ENCODE results near the gene SPDYE16. TPM values are rescaled to one million over a fixed set of nuclear protein-coding genes. Genes with fewer than 3 reads are reported as not detected.
A peak's percentile ranks its signal among the peaks of the same experiment; 100 is the strongest.
"Not testable (repeated sequence)": the region's sequence is repeated elsewhere in the genome, so short reads cannot be mapped to it uniquely, and the experiment has no call there.

Gene SPDYE16
- total and polyA plus RNA-seq, 8 donors, result 0.09 to 0.67 (median 0.37) TPM; not detected in 1

GRCh38 chr7:76572296-76572695 lies 29.2 kb upstream of the SPDYE16 start:
- intact Hi-C loops (cut with DNase I); FAIRE-seq; H3K4me3 ChIP-seq; DNase-seq; ATAC-seq; H3K27me3 ChIP-seq; H3K9me3 ChIP-seq; H3K36me3 ChIP-seq; H3K27ac ChIP-seq: not testable (repeated sequence)
- WGBS, 2 donors, result 72 to 81% methylated on average over 3 of the region's 3 CpGs
- peaks cover 0 to 17% (median 8%) of the 10 kb centered on the region in 3 donors for H3K4me1 ChIP-seq

- 64% methylated on average over 4 of the region's 4 CpGs for WGBS, 2 donors
- H3K9me3 ChIP-seq; H3K27ac ChIP-seq; H3K27me3 ChIP-seq; H3K4me3 ChIP-seq; intact Hi-C loops (cut with DNase I); H3K36me3 ChIP-seq; DNase-seq: not testable (repeated sequence)
- FAIRE-seq, result peak; percentile 29
- peaks cover 0 to 12% (median 5%) of the 10 kb centered on the region in 3 donors for H3K4me1 ChIP-seq
- ATAC-seq, result peak in 3 of 4 donors; percentile 62 to 73 (median 67)
These were observed 27.3 kb upstream of the SPDYE16 start for GRCh38 chr7:76570324-76570775.

GRCh38 chr7:76568742-76569141 lies 25.6 kb upstream of the SPDYE16 start:
- intact Hi-C loops (cut with DNase I); H3K4me3 ChIP-seq; H3K27ac ChIP-seq; H3K27me3 ChIP-seq; H3K9me3 ChIP-seq; H3K36me3 ChIP-seq; DNase-seq: not testable (repeated sequence)
- peaks cover 0 to 12% (median 5%) of the 10 kb centered on the region in 3 donors for H3K4me1 ChIP-seq
- peak; percentile 96 for FAIRE-seq
- ATAC-seq, result peak; percentile 40 to 80 (median 80)

GRCh38 chr7:76567753-76568152 lies 24.7 kb upstream of the SPDYE16 start:
- DNase-seq; H3K4me3 ChIP-seq; H3K27me3 ChIP-seq; intact Hi-C loops (cut with DNase I); ATAC-seq; H3K36me3 ChIP-seq; H3K27ac ChIP-seq; H3K9me3 ChIP-seq: not testable (repeated sequence)
- FAIRE-seq, result peak; percentile 5
- peaks cover 0 to 12% (median 5%) of the 10 kb centered on the region in 3 donors for H3K4me1 ChIP-seq

GRCh38 chr7:76567311-76567710 lies 24.2 kb upstream of the SPDYE16 start:
- not testable (repeated sequence) for ATAC-seq
- WGBS, 2 donors, result 96 to 99% methylated on average over 1 to 2 of the region's 4 CpGs

GRCh38 chr7:76565001-76565400 lies 21.9 kb upstream of the SPDYE16 start:
- WGBS, 2 donors, result 95 to 100% methylated on average over 2 of the region's 3 CpGs
- not testable (repeated sequence) for ATAC-seq

More at GRCh38 chr7:76567311-76567710, 24.2 kb upstream of the SPDYE16 start:
- DNase-seq; H3K27me3 ChIP-seq; H3K9me3 ChIP-seq; intact Hi-C loops (cut with DNase I); H3K4me3 ChIP-seq; H3K36me3 ChIP-seq; FAIRE-seq; H3K27ac ChIP-seq: not testable (repeated sequence)
- H3K4me1 ChIP-seq, result peaks cover 0 to 12% (median 5%) of the 10 kb centered on the region in 3 donors

GRCh38 chr7:76561342-76561741 lies 18.2 kb upstream of the SPDYE16 start:
- FAIRE-seq; DNase-seq; ATAC-seq; H3K4me1 ChIP-seq; intact Hi-C loops (cut with DNase I); H3K36me3 ChIP-seq; H3K4me3 ChIP-seq; H3K9me3 ChIP-seq; H3K27me3 ChIP-seq; H3K27ac ChIP-seq: not testable (repeated sequence)
- 95 to 98% methylated on average over 3 of the region's 3 CpGs for WGBS, 2 donors

More at GRCh38 chr7:76565001-76565400, 21.9 kb upstream of the SPDYE16 start:
- DNase-seq; H3K36me3 ChIP-seq; intact Hi-C loops (cut with DNase I); H3K9me3 ChIP-seq; H3K27ac ChIP-seq; H3K27me3 ChIP-seq; FAIRE-seq; H3K4me3 ChIP-seq; H3K4me1 ChIP-seq: not testable (repeated sequence)

- H3K4me1 ChIP-seq; H3K4me3 ChIP-seq; DNase-seq; H3K9me3 ChIP-seq; H3K27ac ChIP-seq; FAIRE-seq; H3K27me3 ChIP-seq; intact Hi-C loops (cut with DNase I); H3K36me3 ChIP-seq; ATAC-seq: not testable (repeated sequence)
- WGBS, 2 donors, result 51 to 66% methylated on average over 4 of the region's 4 CpGs
These were observed 17.1 kb upstream of the SPDYE16 start for GRCh38 chr7:76560157-76560556.

- H3K4me3 ChIP-seq; H3K27ac ChIP-seq; FAIRE-seq; ATAC-seq; DNase-seq; H3K4me1 ChIP-seq; H3K27me3 ChIP-seq; H3K36me3 ChIP-seq; intact Hi-C loops (cut with DNase I); H3K9me3 ChIP-seq: not testable (repeated sequence)
- WGBS, 2 donors, result 26 to 38% methylated on average over 5 to 6 of the region's 6 CpGs
These were observed 16.6 kb upstream of the SPDYE16 start for GRCh38 chr7:76559685-76560084.

GRCh38 chr7:76551992-76552391 lies 8.9 kb upstream of the SPDYE16 start:
- H3K36me3 ChIP-seq; H3K4me3 ChIP-seq; FAIRE-seq; H3K9me3 ChIP-seq; intact Hi-C loops (cut with DNase I); DNase-seq; H3K27me3 ChIP-seq; H3K27ac ChIP-seq; H3K4me1 ChIP-seq; ATAC-seq: not testable (repeated sequence)
- WGBS, 2 donors, result 85 to 88% methylated on average over 5 to 6 of the region's 6 CpGs

GRCh38 chr7:76549855-76550248 lies 6.8 kb upstream of the SPDYE16 start:
- ATAC-seq; H3K4me1 ChIP-seq; FAIRE-seq; H3K36me3 ChIP-seq; DNase-seq; H3K9me3 ChIP-seq; H3K27me3 ChIP-seq; intact Hi-C loops (cut with DNase I): not testable (repeated sequence)
- Histone ChIP-seq H3K27ac (peak overlapping the region; percentile 73 to 92 (median 84)), H3K4me3 (peak overlapping the region; percentile 86 to 94 (median 90))
- 0% methylated on average over 17 to 19 of the region's 19 CpGs for WGBS, 2 donors

GRCh38 chr7:76549025-76549854 lies 6.1 kb upstream of the SPDYE16 start:
- DNase-seq (peak; percentile 84 to 96 (median 90)), ATAC-seq (peak; percentile 100)
- H3K4me1 ChIP-seq; H3K27me3 ChIP-seq; intact Hi-C loops (cut with DNase I); H3K36me3 ChIP-seq; FAIRE-seq; H3K9me3 ChIP-seq: not testable (repeated sequence)
- Histone ChIP-seq H3K27ac (peak overlapping the region; percentile 73 to 92 (median 84)), H3K4me3 (peak overlapping the region; percentile 86 to 94 (median 90))
- whole genome bisulfite sequencing, 2 donors, result 0 to 1% methylated on average over 43 to 71 of the region's 71 CpGs
